ENCODE measurements around the gene CD164L2.

DNA sequence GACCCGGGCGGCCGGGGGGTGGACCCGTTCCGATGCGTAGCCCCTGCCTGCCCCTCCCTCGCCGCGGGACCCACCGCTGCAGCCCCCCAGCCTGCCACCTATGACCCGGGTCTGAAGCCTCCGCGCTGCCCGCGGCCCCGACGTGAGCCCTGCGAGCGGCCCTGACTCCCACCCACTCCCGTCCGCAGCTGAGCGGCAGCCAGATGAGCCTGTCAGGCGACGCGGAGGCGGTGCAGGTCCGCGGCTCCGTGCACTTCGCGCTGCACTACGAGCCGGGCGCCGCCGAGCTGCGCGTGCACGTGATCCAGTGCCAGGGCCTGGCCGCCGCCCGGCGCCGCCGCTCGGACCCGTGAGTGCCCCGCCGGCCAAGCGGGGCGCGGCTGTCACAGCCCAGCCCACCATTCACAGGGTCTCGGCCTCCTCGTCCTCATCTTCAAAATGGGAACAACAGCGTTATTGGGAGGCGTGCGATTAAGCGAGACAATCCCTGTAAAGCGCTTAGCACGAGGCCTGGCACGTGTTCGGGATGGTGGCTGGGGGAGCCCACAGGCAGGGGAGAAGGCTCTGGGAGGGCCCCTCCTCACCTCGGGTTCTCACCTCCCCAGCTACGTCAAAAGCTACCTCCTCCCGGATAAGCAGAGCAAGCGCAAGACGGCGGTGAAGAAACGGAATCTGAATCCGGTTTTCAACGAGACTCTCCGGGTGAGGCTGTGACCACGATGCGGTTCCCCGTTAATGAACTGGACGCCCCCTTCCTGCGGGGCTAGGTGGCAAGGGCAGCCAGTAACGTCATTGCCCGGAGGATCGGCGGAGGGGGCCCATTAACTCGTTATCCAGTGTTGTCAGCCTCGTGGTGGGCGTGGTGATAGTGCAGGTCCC, 33.1 kb downstream of the CD164L2 start:
- TF ChIP-seq POLR2AphosphoS5 (IDR thresholded peaks at IDR 0.05; ENCODE audit: borderline replicate concordance, low read depth, low read length) (no peak), EZH2 (IDR thresholded peaks at IDR 0.05) (no peak), FOXP2 (optimal IDR thresholded peaks at IDR 0.05; ENCODE audit: control extremely low read depth, extremely low read length, insufficient read depth) (no peak)
